Measurements from ENCODE around the gene CNN1.

GRCh38 chr19:11505032-11505503 is 33.6 kb upstream of the CNN1 start:
- TF ChIP-seq RFX5 (IDR thresholded peaks at IDR 0.05; ENCODE audit: low read depth, low read length), result no peak
- peak; percentile 56; the same call in 1 of the 3 replicates for TF ChIP-seq MXI1 (IDR thresholded peaks at IDR 0.05; ENCODE audit: borderline replicate concordance, low read depth, low read length)
- no peak for TF ChIP-seq IRF9 (CRISPR knock-in tag; IDR thresholded peaks at IDR 0.05; ENCODE audit: borderline replicate concordance)
- no peak for TF ChIP-seq FOSL2 (CRISPR knock-in tag; IDR thresholded peaks at IDR 0.05)
- no peak for TF ChIP-seq ZNF597 (CRISPR knock-in tag; IDR thresholded peaks at IDR 0.05)
- no peak for TF ChIP-seq ZBTB43 (CRISPR knock-in tag; conservative IDR thresholded peaks at IDR 0.05)

Data from HepG2 (cell line).